ENCODE results near the gene PARVA. TPM values are rescaled to one million over a fixed set of nuclear protein-coding genes. Genes with fewer than 3 reads are reported as not detected.

Gene PARVA
- total and polyA plus RNA-seq, 4 experiments from 2014 or later: 0.75 to 2.4 (median 1.4) TPM

GRCh38 chr11:12417691-12418611 lies 40.6 kb downstream of the PARVA start:
- POLR2A ChIA-PET (ENCODE audit: partially characterized antibody): no interaction called here
- CTCF ChIA-PET (ENCODE audit: partially characterized antibody): interaction anchor here (1.6 kb wide), 1 partner anchor 29 kb away, joined by 3 read pairs; no protein-coding TSS in a partner anchor
- Histone ChIP-seq H3K36me3 (ENCODE audit: insufficient read depth, low read length) (no peaks in the 10 kb centered on the region), H3K9me3 (ENCODE audit: control insufficient read depth in 1 of 2, low read length in 2 of 2) (no peaks in the 10 kb centered on the region), H3K27me3 (ENCODE audit: insufficient read depth, low read length) (peaks cover 4% of the 10 kb centered on the region), H3K27ac (ENCODE audit: low read depth, low read length) (no peak overlapping the region), H3K4me3 (ENCODE audit: low read length in 2 of 2) (no peak overlapping the region), H3K4me1 (ENCODE audit: insufficient read depth, low read length) (no peaks in the 10 kb centered on the region)
- Mint-ChIP-seq H3K36me3 (no peaks in the 10 kb centered on the region), H3K27ac (no peak overlapping the region), H3K4me1 (peaks cover 0 to 1% (median 0%) of the 10 kb centered on the region in 4 donors), H3K9me3 (no peaks in the 10 kb centered on the region), H3K4me3 (no peak overlapping the region), H3K27me3 (peaks cover 0 to 5% of the 10 kb centered on the region in 2 donors)
- no peak for DNase-seq
- intact Hi-C loops (cut with micrococcal nuclease): no loop called here

GRCh38 chr11:12420040-12420439 lies 42.7 kb downstream of the PARVA start:
- POLR2A ChIA-PET (ENCODE audit: partially characterized antibody): no interaction called here
- H3K4me1 ChIP-seq (ENCODE audit: insufficient read depth, low read length): no peaks in the 10 kb centered on the region
- CTCF ChIA-PET (ENCODE audit: partially characterized antibody): interaction anchor here (1.2 to 1.4 kb wide), 2 partner anchors 9 to 89 kb away, joined by 5 to 7 read pairs; no protein-coding TSS in a partner anchor
- Mint-ChIP-seq H3K36me3 (no peaks in the 10 kb centered on the region), H3K27ac (no peak overlapping the region), H3K4me1 (peaks cover 0 to 1% (median 0%) of the 10 kb centered on the region in 4 donors), H3K27me3 (peaks cover 0 to 3% of the 10 kb centered on the region in 2 donors), H3K4me3 (no peak overlapping the region), H3K9me3 (no peaks in the 10 kb centered on the region)
- no peaks in the 10 kb centered on the region for H3K27me3 ChIP-seq (ENCODE audit: insufficient read depth, low read length)
- intact Hi-C loops (cut with micrococcal nuclease): no loop called here
- no peaks in the 10 kb centered on the region for H3K9me3 ChIP-seq (ENCODE audit: control insufficient read depth in 1 of 2, low read length in 2 of 2)
- no peaks in the 10 kb centered on the region for H3K36me3 ChIP-seq (ENCODE audit: insufficient read depth, low read length)
- no peak for DNase-seq
- H3K4me3 ChIP-seq (ENCODE audit: low read length in 2 of 2): no peak overlapping the region
- no peak overlapping the region for H3K27ac ChIP-seq (ENCODE audit: low read depth, low read length)

DNA sequence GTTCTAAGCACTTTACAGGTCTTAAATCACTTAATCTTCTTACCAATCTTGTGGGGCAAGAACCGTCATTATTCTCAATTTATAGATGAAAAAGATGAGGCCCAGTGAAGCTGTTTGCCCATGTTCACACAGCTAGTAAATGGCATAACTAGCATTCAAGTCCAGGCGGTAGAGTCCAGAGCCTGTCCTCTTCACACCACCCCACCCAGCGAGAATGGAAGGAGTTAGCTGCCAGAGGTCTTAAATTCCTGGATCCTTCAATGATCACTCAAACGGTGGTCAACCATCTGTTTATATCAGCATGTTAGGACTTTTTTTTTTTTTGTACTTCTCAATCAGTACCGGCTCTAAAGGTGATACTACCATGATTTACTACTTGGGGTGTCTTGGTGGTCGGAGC lies 43.3 kb downstream of the PARVA start:
- H3K4me1 ChIP-seq (ENCODE audit: insufficient read depth, low read length): no peaks in the 10 kb centered on the region
- intact Hi-C loops (cut with micrococcal nuclease): no loop called here
- H3K27me3 Mint-ChIP-seq: peaks cover 2 to 7% of the 10 kb centered on the region in 2 donors

DNA sequence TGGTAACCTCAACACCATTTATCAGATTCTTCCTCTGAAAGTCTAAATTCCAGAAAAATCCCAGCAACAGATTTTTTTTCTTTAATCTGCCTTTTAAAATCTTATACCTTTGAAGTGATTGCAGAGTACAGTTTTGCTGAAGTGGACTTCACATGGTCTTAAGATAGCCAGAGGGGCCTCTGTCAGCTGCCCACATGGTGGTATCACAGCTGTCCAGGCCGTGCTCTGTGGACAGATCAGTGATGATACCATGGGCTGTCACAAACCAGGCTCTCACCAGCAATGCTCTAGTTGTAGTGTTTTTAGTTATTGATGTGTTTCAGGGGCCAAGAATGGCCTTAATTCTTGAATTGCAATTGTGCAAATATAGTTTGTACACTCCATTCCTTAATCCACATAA lies 44.0 kb downstream of the PARVA start:
- Histone ChIP-seq H3K4me3 (ENCODE audit: low read length in 2 of 2) (no peak overlapping the region), H3K4me1 (ENCODE audit: insufficient read depth, low read length) (no peaks in the 10 kb centered on the region), H3K36me3 (ENCODE audit: insufficient read depth, low read length) (no peaks in the 10 kb centered on the region), H3K27me3 (ENCODE audit: insufficient read depth, low read length) (no peaks in the 10 kb centered on the region), H3K27ac (ENCODE audit: low read depth, low read length) (no peak overlapping the region), H3K9me3 (ENCODE audit: control insufficient read depth in 1 of 2, low read length in 2 of 2) (no peaks in the 10 kb centered on the region)
- H3K9me3 Mint-ChIP-seq: no peaks in the 10 kb centered on the region
- intact Hi-C loops (cut with micrococcal nuclease): no loop called here
- no peaks in the 10 kb centered on the region for H3K36me3 Mint-ChIP-seq
- H3K27ac Mint-ChIP-seq: no peak overlapping the region
- CTCF ChIA-PET (ENCODE audit: partially characterized antibody): interaction anchor here (1.4 kb wide), 1 partner anchor 11 kb away, joined by 7 read pairs; no protein-coding TSS in a partner anchor
- H3K4me3 Mint-ChIP-seq: no peak overlapping the region
- POLR2A ChIA-PET (ENCODE audit: partially characterized antibody): no interaction called here
- peaks cover 2 to 7% of the 10 kb centered on the region in 2 donors for H3K27me3 Mint-ChIP-seq
- peaks cover 0 to 1% (median 0%) of the 10 kb centered on the region in 4 donors for H3K4me1 Mint-ChIP-seq
- no peak for DNase-seq

More for the DNA sequence above, 43.3 kb downstream of the PARVA start:
- H3K9me3 ChIP-seq (ENCODE audit: control insufficient read depth in 1 of 2, low read length in 2 of 2): no peaks in the 10 kb centered on the region
- no peaks in the 10 kb centered on the region for H3K27me3 ChIP-seq (ENCODE audit: insufficient read depth, low read length)
- no peaks in the 10 kb centered on the region for H3K36me3 ChIP-seq (ENCODE audit: insufficient read depth, low read length)
- Mint-ChIP-seq H3K4me1 (peaks cover 0 to 1% (median 0%) of the 10 kb centered on the region in 4 donors), H3K36me3 (no peaks in the 10 kb centered on the region), H3K9me3 (no peaks in the 10 kb centered on the region), H3K27ac (no peak overlapping the region), H3K4me3 (no peak overlapping the region)
- DNase-seq: no peak
- H3K27ac ChIP-seq (ENCODE audit: low read depth, low read length): no peak overlapping the region
- POLR2A ChIA-PET (ENCODE audit: partially characterized antibody): no interaction called here
- H3K4me3 ChIP-seq (ENCODE audit: low read length in 2 of 2): no peak overlapping the region
- CTCF ChIA-PET (ENCODE audit: partially characterized antibody): interaction anchor here (1.2 to 1.4 kb wide), 2 partner anchors 10 to 89 kb away, joined by 5 to 7 read pairs; no protein-coding TSS in a partner anchor

- Mint-ChIP-seq H3K4me3 (no peak overlapping the region), H3K36me3 (no peaks in the 10 kb centered on the region), H3K27ac (no peak overlapping the region), H3K4me1 (no peaks in the 10 kb centered on the region), H3K27me3 (peaks cover 2 to 5% of the 10 kb centered on the region in 2 donors), H3K9me3 (no peaks in the 10 kb centered on the region)
- Histone ChIP-seq H3K9me3 (ENCODE audit: control insufficient read depth in 1 of 2, low read length in 2 of 2) (no peaks in the 10 kb centered on the region), H3K4me3 (ENCODE audit: low read length in 2 of 2) (no peak overlapping the region), H3K27ac (ENCODE audit: low read depth, low read length) (no peak overlapping the region), H3K36me3 (ENCODE audit: insufficient read depth, low read length) (no peaks in the 10 kb centered on the region), H3K4me1 (ENCODE audit: insufficient read depth, low read length) (no peaks in the 10 kb centered on the region), H3K27me3 (ENCODE audit: insufficient read depth, low read length) (no peaks in the 10 kb centered on the region)
- CTCF ChIA-PET (ENCODE audit: partially characterized antibody): no interaction called here
- intact Hi-C loops (cut with micrococcal nuclease): no loop called here
- POLR2A ChIA-PET (ENCODE audit: partially characterized antibody): no interaction called here
- DNase-seq: no peak
These were observed 48.8 kb downstream of the PARVA start for GRCh38 chr11:12426176-12426575.

DNA sequence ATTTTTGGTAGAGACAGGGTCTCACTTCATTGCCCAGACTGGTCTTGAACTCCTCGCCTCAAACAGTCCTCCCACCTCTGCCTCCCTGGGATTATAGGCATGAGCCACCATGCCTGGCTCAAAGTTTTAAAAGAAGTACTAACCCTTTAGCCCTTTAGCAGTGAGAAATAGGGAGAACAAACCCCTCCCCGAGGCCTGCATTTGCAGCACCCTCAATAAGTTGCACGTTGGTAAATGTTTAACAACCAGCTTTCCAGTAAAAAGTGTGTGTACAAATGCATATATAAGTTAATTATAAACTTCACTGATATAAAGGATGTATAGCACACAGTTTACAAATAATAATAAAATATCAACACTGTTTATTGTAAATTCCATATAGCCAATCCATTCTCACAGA lies 51.8 kb downstream of the PARVA start:
- Mint-ChIP-seq H3K36me3 (no peaks in the 10 kb centered on the region), H3K4me3 (no peak overlapping the region), H3K27ac (no peak overlapping the region), H3K9me3 (no peaks in the 10 kb centered on the region), H3K4me1 (no peaks in the 10 kb centered on the region), H3K27me3 (peaks cover 2 to 4% of the 10 kb centered on the region in 2 donors)
- H3K4me3 ChIP-seq (ENCODE audit: low read length in 2 of 2): no peak overlapping the region
- H3K4me1 ChIP-seq (ENCODE audit: insufficient read depth, low read length): no peaks in the 10 kb centered on the region
- H3K27ac ChIP-seq (ENCODE audit: low read depth, low read length): no peak overlapping the region
- no peaks in the 10 kb centered on the region for H3K36me3 ChIP-seq (ENCODE audit: insufficient read depth, low read length)
- no peaks in the 10 kb centered on the region for H3K27me3 ChIP-seq (ENCODE audit: insufficient read depth, low read length)
- no peak for DNase-seq
- no peaks in the 10 kb centered on the region for H3K9me3 ChIP-seq (ENCODE audit: control insufficient read depth in 1 of 2, low read length in 2 of 2)
- POLR2A ChIA-PET (ENCODE audit: partially characterized antibody): no interaction called here
- intact Hi-C loops (cut with micrococcal nuclease): no loop called here
- CTCF ChIA-PET (ENCODE audit: partially characterized antibody): no interaction called here

DNA sequence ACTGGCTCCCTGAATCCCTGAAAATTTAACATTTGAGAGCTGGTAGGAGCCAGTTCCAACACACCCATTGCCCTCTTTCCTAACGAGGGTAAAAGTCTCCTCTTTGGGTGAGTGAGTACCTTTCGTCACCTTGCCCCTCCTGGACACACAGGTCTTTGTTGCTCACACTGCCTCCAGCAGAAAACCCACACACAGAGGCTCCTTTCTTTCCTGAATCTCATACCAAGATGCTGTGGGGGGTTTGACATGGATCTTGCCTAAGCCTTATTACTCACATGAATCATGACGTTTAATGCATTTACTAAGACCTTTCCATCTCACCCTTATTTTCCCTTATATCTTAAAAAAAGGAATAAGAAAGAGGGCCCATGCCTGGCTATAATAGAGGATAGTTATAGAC lies 53.0 kb downstream of the PARVA start:
- no peak overlapping the region for H3K27ac ChIP-seq (ENCODE audit: low read depth, low read length)
- H3K4me3 Mint-ChIP-seq: no peak overlapping the region
- CTCF ChIA-PET (ENCODE audit: partially characterized antibody): no interaction called here
- H3K36me3 Mint-ChIP-seq: no peaks in the 10 kb centered on the region
- no peak for DNase-seq
- H3K27me3 ChIP-seq (ENCODE audit: insufficient read depth, low read length): no peaks in the 10 kb centered on the region
- no peaks in the 10 kb centered on the region for H3K36me3 ChIP-seq (ENCODE audit: insufficient read depth, low read length)
- H3K4me1 ChIP-seq (ENCODE audit: insufficient read depth, low read length): no peaks in the 10 kb centered on the region
- no peaks in the 10 kb centered on the region for H3K9me3 Mint-ChIP-seq
- no peaks in the 10 kb centered on the region for H3K9me3 ChIP-seq (ENCODE audit: control insufficient read depth in 1 of 2, low read length in 2 of 2)
- H3K27me3 Mint-ChIP-seq: peaks cover 1 to 3% of the 10 kb centered on the region in 2 donors
- intact Hi-C loops (cut with micrococcal nuclease): no loop called here
- H3K4me3 ChIP-seq (ENCODE audit: low read length in 2 of 2): no peak overlapping the region
- no peak overlapping the region for H3K27ac Mint-ChIP-seq
- H3K4me1 Mint-ChIP-seq: no peaks in the 10 kb centered on the region
- POLR2A ChIA-PET (ENCODE audit: partially characterized antibody): no interaction called here
